Measurements from ENCODE around the gene FRMPD4. TPM values are rescaled to one million over a fixed set of nuclear protein-coding genes. Genes with fewer than 3 reads are reported as not detected.
A peak's percentile ranks its signal among the peaks of the same experiment; 100 is the strongest.

FRMPD4 gene
- total RNA-seq (ENCODE audit: low replicate concordance): 0.21 and 0.22 TPM in 2 replicates
- long read RNA-seq, partial matches to known transcripts: 0 of 2 reads
- long read RNA-seq, other reads (novel, unspliced or antisense): 2 of 2 reads

GRCh38 chrX:12138361-12139313 lies at the start of gene FRMPD4:
Gene FRMPD4, plus strand, starts transcription at chrX:12138473. Its CDS starts 499 bp downstream, at chrX:12138972.
- Mint-ChIP-seq H3K36me3 (no peaks in the 10 kb centered on the region), H3K4me3 (peak within 1 kb of the TSS; percentile 85), H3K27ac (no peak within 1 kb of the TSS), H3K27me3 (peaks cover 69% of the 10 kb centered on the region), H3K9me3 (no peaks in the 10 kb centered on the region), H3K4me1 (ENCODE audit: unreplicated experiment) (peaks cover 6% of the 10 kb centered on the region)
- peak; percentile 43 for TF ChIP-seq CTCF (conservative IDR thresholded peaks at IDR 0.05)
- DNase-seq (ENCODE audit: extremely low spot score, unreplicated experiment): no peak

- DNase-seq (ENCODE audit: extremely low spot score, unreplicated experiment): no peak
- no peaks in the 10 kb centered on the region for H3K9me3 Mint-ChIP-seq
- H3K27me3 Mint-ChIP-seq: no peaks in the 10 kb centered on the region
- no peak overlapping the region for H3K4me3 Mint-ChIP-seq
- no peaks in the 10 kb centered on the region for H3K4me1 Mint-ChIP-seq (ENCODE audit: unreplicated experiment)
- H3K27ac Mint-ChIP-seq: no peak overlapping the region
- no peaks in the 10 kb centered on the region for H3K36me3 Mint-ChIP-seq
- no peak for TF ChIP-seq CTCF (conservative IDR thresholded peaks at IDR 0.05)
Observed at GRCh38 chrX:12089740-12090139, 48.5 kb upstream of the FRMPD4 start.

- no peak overlapping the region for H3K4me3 Mint-ChIP-seq
- H3K27ac Mint-ChIP-seq: no peak overlapping the region
- H3K4me1 Mint-ChIP-seq (ENCODE audit: unreplicated experiment): no peaks in the 10 kb centered on the region
- H3K27me3 Mint-ChIP-seq: no peaks in the 10 kb centered on the region
- no peak for TF ChIP-seq CTCF (conservative IDR thresholded peaks at IDR 0.05)
- H3K9me3 Mint-ChIP-seq: no peaks in the 10 kb centered on the region
- no peaks in the 10 kb centered on the region for H3K36me3 Mint-ChIP-seq
- DNase-seq (ENCODE audit: extremely low spot score, unreplicated experiment): no peak
Observed at GRCh38 chrX:12113321-12113720, 25.0 kb upstream of the FRMPD4 start.

- Mint-ChIP-seq H3K4me1 (ENCODE audit: unreplicated experiment) (no peaks in the 10 kb centered on the region), H3K36me3 (no peaks in the 10 kb centered on the region), H3K4me3 (no peak overlapping the region), H3K27ac (no peak overlapping the region), H3K9me3 (no peaks in the 10 kb centered on the region), H3K27me3 (no peaks in the 10 kb centered on the region)
- TF ChIP-seq CTCF (conservative IDR thresholded peaks at IDR 0.05): peak; percentile 59
- DNase-seq (ENCODE audit: extremely low spot score, unreplicated experiment): no peak
Observed at GRCh38 chrX:12115377-12115776, 22.9 kb upstream of the FRMPD4 start.

GRCh38 chrX:12118134-12118533 lies 20.1 kb upstream of the FRMPD4 start:
- Mint-ChIP-seq H3K9me3 (no peaks in the 10 kb centered on the region), H3K4me3 (no peak overlapping the region)

More at GRCh38 chrX:12118134-12118533, 20.1 kb upstream of the FRMPD4 start:
- no peak for TF ChIP-seq CTCF (conservative IDR thresholded peaks at IDR 0.05)
- Mint-ChIP-seq H3K27ac (no peak overlapping the region), H3K36me3 (no peaks in the 10 kb centered on the region), H3K4me1 (ENCODE audit: unreplicated experiment) (no peaks in the 10 kb centered on the region), H3K27me3 (no peaks in the 10 kb centered on the region)
- no peak for DNase-seq (ENCODE audit: extremely low spot score, unreplicated experiment)

All from type B pancreatic cell (in vitro differentiated cells).